ENCODE measurements around the gene MYADML2.

DNA sequence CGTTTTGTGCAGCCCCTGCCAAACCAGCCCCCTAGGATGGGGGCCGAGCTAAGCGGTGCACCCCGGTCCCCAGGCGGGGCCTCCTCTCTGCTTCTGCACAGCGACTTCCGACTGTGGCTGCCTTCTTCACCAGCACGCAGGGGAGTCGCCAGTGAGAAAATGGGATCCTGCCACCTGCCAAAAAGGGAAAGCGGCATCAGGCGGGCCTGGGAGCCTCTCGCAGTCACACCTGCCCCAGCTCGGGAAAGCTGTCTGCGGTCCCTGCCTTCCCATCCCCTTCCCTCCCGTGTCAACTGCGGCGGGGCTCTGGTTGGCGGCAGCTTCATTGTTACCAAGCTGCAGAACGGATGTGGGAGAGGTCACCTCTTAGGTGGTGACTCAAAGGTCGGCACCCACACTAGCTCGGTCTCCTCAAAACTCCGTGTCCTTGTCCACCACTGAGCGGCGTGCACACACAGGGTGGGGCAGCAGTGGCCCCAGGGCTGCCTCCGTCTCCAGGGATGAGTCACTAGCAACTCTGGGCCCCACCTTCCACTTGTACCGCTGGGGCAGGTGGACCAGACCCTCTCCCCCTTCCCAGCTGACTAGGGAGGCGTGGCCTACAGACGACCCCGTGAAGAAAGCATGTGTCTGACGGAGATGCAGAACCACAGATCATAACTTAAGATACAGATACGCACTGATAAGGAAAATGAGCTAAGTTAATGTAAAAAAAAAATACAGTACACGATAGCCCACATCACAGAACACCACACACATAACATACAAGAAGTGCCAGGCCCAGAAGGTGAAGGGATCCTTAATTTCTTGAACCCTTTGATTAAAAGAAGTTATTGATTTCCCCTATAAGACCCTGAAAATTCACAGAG, 34.4 kb downstream of the MYADML2 start:
- no peak for TF ChIP-seq CTCF (IDR thresholded peaks at IDR 0.05; ENCODE audit: low read depth, low read length)
- TF ChIP-seq EZH2phosphoT487 (IDR thresholded peaks at IDR 0.05; ENCODE audit: low read depth) = no peak
